ENCODE data around the gene RPS6KA2. TPM values are rescaled to one million over a fixed set of nuclear protein-coding genes. Genes with fewer than 3 reads are reported as not detected.
A peak's percentile ranks its signal among the peaks of the same experiment; 100 is the strongest.

RPS6KA2 gene
- total RNA-seq, 1 experiment from 2014 or later = 12.3 TPM

GRCh38 chr6:166545156-166546034, 81.7 kb downstream of the RPS6KA2 start:
- Mint-ChIP-seq H3K4me3 (no peak overlapping the region), H3K9me3 (no peaks in the 10 kb centered on the region), H3K36me3 (ENCODE audit: insufficient read depth in 1 of 3, low read depth in 3 of 3) (peaks cover 0 to 2% (median 0%) of the 10 kb centered on the region in 3 experiments; a peak in 2 of 7 replicates), H3K4me1 (peaks cover 29 to 31% of the 10 kb centered on the region in 2 experiments), H3K27ac (no peak overlapping the region; a peak in 1 of 7 replicates), H3K27me3 (ENCODE audit: low read depth) (no peaks in the 10 kb centered on the region; the same call in none of the 2 replicates)
- H4K8ac ChIP-seq (replicated peaks; ENCODE audit: insufficient read length, low read depth, low read length) = no peak overlapping the region
- no peak overlapping the region for H2BK20ac ChIP-seq (ENCODE audit: low read depth, low read length, poor library complexity, severe bottlenecking)
- no peak overlapping the region for H3K56ac ChIP-seq (ENCODE audit: insufficient read length, low read depth, low read length)
- no peak overlapping the region for H2BK5ac ChIP-seq (ENCODE audit: insufficient read length, low read length)
- H3K9me3 ChIP-seq (ENCODE audit: control insufficient read depth, low read depth, low read length) = no peaks in the 10 kb centered on the region
- no peak overlapping the region for H2BK120ac ChIP-seq (ENCODE audit: low read depth, low read length, poor library complexity, severe bottlenecking)
- H3K79me1 ChIP-seq (ENCODE audit: insufficient read depth, low read depth, low read length, poor library complexity, severe bottlenecking) = no peaks in the 10 kb centered on the region
- H4K5ac ChIP-seq (ENCODE audit: insufficient read length, low read depth, low read length) = no peak overlapping the region
- no peaks in the 10 kb centered on the region for H3K27me3 ChIP-seq (ENCODE audit: insufficient read depth, low read length)
- DNase-seq = no peak
- peaks cover 3% of the 10 kb centered on the region for H3K4me1 ChIP-seq (ENCODE audit: insufficient read depth, low read length)
- WGBS (ENCODE audit: extremely low coverage, insufficient read length, low lambda C conversion rate) = no CpG with 5 or more reads among the region's 19 CpGs
- H3K27ac ChIP-seq (ENCODE audit: insufficient read length, low read depth, low read length) = no peak overlapping the region
- no peak overlapping the region for H2AFZ ChIP-seq (ENCODE audit: low read length)
- no peak overlapping the region for H2BK12ac ChIP-seq (ENCODE audit: insufficient read length, low read depth, low read length)
- no peak overlapping the region for H3K4ac ChIP-seq (ENCODE audit: low read depth, low read length)
- no peak overlapping the region for H3K14ac ChIP-seq (ENCODE audit: insufficient read depth, low read length)
- H2AK5ac ChIP-seq (ENCODE audit: insufficient read length, low read length) = no peak overlapping the region
- no peak overlapping the region for H3K23ac ChIP-seq (ENCODE audit: insufficient read length, low read depth, low read length)
- H2BK15ac ChIP-seq (ENCODE audit: low read depth, low read length) = no peak overlapping the region
- TF ChIP-seq CTCF (conservative IDR thresholded peaks at IDR 0.05) = no peak
- H3K4me2 ChIP-seq (ENCODE audit: insufficient read depth, insufficient read length, low read length) = no peak overlapping the region
- H3K18ac ChIP-seq (ENCODE audit: insufficient read length, low read depth, low read length) = peak overlapping the region; percentile 19
- no peak overlapping the region for H3T11ph ChIP-seq (ENCODE audit: low read length)
- H3K9ac ChIP-seq (ENCODE audit: extremely low read depth, insufficient read length, low read length) = no peak overlapping the region
- H3K23me2 ChIP-seq (ENCODE audit: insufficient read length, low read depth, low read length, poor library complexity, severe bottlenecking) = no peaks in the 10 kb centered on the region
- no peaks in the 10 kb centered on the region; the same call in 1 of the 2 replicates for H3K79me2 ChIP-seq (ENCODE audit: insufficient read depth, low read length)
- H4K20me1 ChIP-seq (ENCODE audit: control insufficient read depth, insufficient read depth, insufficient read length) = no peaks in the 10 kb centered on the region
- no peak overlapping the region for H4K91ac ChIP-seq (ENCODE audit: insufficient read length, low read depth, low read length)
